H1 (cell line): ENCODE results near the gene SIN3B. TPM values are rescaled to one million over a fixed set of nuclear protein-coding genes. Genes with fewer than 3 reads are reported as not detected.

ENCODE experiments used
- CTCF ChIA-PET: fragments of 300-600 bp; sonication (Branson Sonifier 250); formaldehyde crosslinking; loops from one replicate; lab custom pipeline; 2021; ENCODE audit not compliant: partially characterized antibody; lab: Charles Lee
- POLR2A ChIA-PET: fragments of 300-600 bp; sonication (Branson Sonifier 250); formaldehyde crosslinking; loops from one replicate; lab custom pipeline; 2021; ENCODE audit warnings: inconsistent platforms; ENCODE audit not compliant: partially characterized antibody; lab: Charles Lee
- DNase-seq, 2 experiments: peaks; one replicate each; pipeline versions ENCODE4 v3.0.0 to v3.0.0-alpha.2; 2010 to 2022; ENCODE audit warnings: low spot score in 2 of 2, low read depth in 1 of 2, mixed read lengths in 1 of 2
- FAIRE-seq: peaks from 2 replicates; lab custom pipeline; 2011; peaks lifted over from hg19 to GRCh38; lab: Jason Lieb, UNC
- H2AFZ ChIP-seq: 2 replicates; pipeline ENCODE4 v1.8.1; 2012; ENCODE audit warnings: low read length, inconsistent platforms
- H2AK5ac ChIP-seq: 2 replicates; pipeline ENCODE4 v1.6.1; 2013; ENCODE audit warnings: low read depth, low read length
- H2BK120ac ChIP-seq: replicated peaks from 2 replicates; pipeline ENCODE3; 2013; ENCODE audit warnings: low read depth, low read length, inconsistent platforms
- H2BK12ac ChIP-seq: 2 replicates; pipeline ENCODE4 v1.6.1; 2013; ENCODE audit warnings: low read depth, low read length
- H2BK15ac ChIP-seq: 2 replicates; pipeline ENCODE4 v1.6.1; 2013; ENCODE audit warnings: low read length
- H2BK20ac ChIP-seq: 2 replicates; pipeline ENCODE4 v1.6.1; 2013; ENCODE audit warnings: low read length
- H2BK5ac ChIP-seq: 2 replicates; pipeline ENCODE4 v1.6.1; 2013; ENCODE audit warnings: low read depth, low read length
- H3K14ac ChIP-seq: 2 replicates; pipeline ENCODE4 v1.6.1; 2013; ENCODE audit warnings: inconsistent platforms; ENCODE audit not compliant: insufficient read length
- H3K18ac ChIP-seq: 2 replicates; pipeline ENCODE4 v1.6.1; 2013; ENCODE audit warnings: low read length; ENCODE audit errors: extremely low read depth
- H3K23ac ChIP-seq: 2 replicates; pipeline ENCODE4 v1.6.1; 2013; ENCODE audit warnings: inconsistent platforms; ENCODE audit not compliant: insufficient read length
- H3K23me2 ChIP-seq: 2 replicates; pipeline ENCODE4 v1.6.1; 2013; ENCODE audit warnings: low read depth, low read length
- H3K27ac ChIP-seq: 2 replicates; pipeline ENCODE4 v1.6.1; 2011; ENCODE audit warnings: low read depth, low read length, inconsistent platforms
- H3K27me3 ChIP-seq, 4 experiments: replicated peaks in 1 of 4; 1 replicate in 1 of 4; 2 replicates in 3 of 4; pipeline versions ENCODE4 v1.6.1 to v1.8.1; 2011 to 2013; ENCODE audit warnings: low read length in 3 of 4, mild to moderate bottlenecking in 3 of 4, inconsistent platforms in 2 of 4, mixed read lengths in 2 of 4, moderate library complexity in 1 of 4; ENCODE audit not compliant: control insufficient read depth in 3 of 4, insufficient read depth in 3 of 4; ENCODE audit errors: extremely low read depth in 1 of 4
- H3K36me3 ChIP-seq, 4 experiments: 2 replicates each; pipeline versions ENCODE4 v1.6.1 to v1.8.1; 2011 to 2013; ENCODE audit warnings: mild to moderate bottlenecking in 4 of 4, low read length in 3 of 4, moderate library complexity in 2 of 4, control low read depth in 1 of 4, inconsistent platforms in 1 of 4; ENCODE audit not compliant: insufficient read depth in 4 of 4, control insufficient read depth in 2 of 4
- H3K4ac ChIP-seq: replicated peaks from 2 replicates; pipeline ENCODE3; 2013; ENCODE audit warnings: low read length, low read depth, mixed read lengths, inconsistent platforms; ENCODE audit not compliant: insufficient read length
- H3K4me1 ChIP-seq, 4 experiments: replicated peaks in 1 of 4; 1 replicate in 1 of 4; 2 replicates in 3 of 4; pipeline versions ENCODE4 v1.6.1 to v1.8.1; 2011 to 2013; ENCODE audit warnings: low read length in 3 of 4, inconsistent platforms in 2 of 4, mixed read lengths in 1 of 4; ENCODE audit not compliant: insufficient read depth in 4 of 4, control insufficient read depth in 3 of 4
- H3K4me2 ChIP-seq, 2 experiments: 2 replicates each; pipeline versions ENCODE4 v1.6.1 to v1.8.1; 2011 to 2013; ENCODE audit warnings: low read depth in 2 of 2, low read length in 2 of 2, control low read depth in 1 of 2, inconsistent platforms in 1 of 2, mild to moderate bottlenecking in 1 of 2; ENCODE audit not compliant: insufficient read depth in 1 of 2
- H3K4me3 ChIP-seq, 4 experiments: fragments of 200-600, 300-600 bp in 1 of 4; sonication (generic), shearing (Covaris generic), sonication (Bioruptor Twin) in 1 of 4; 2 replicates each; pipeline versions ENCODE4 v1.5.1 to v1.8.1; 2011 to 2016; ENCODE audit warnings: low read length in 4 of 4, low read depth in 3 of 4, control low read depth in 2 of 4, inconsistent platforms in 2 of 4, mild to moderate bottlenecking in 2 of 4, mixed read lengths in 1 of 4, moderate library complexity in 1 of 4; ENCODE audit not compliant: insufficient read depth in 2 of 4; ENCODE audit errors: extremely low read depth in 1 of 4
- H3K56ac ChIP-seq: replicated peaks from 2 replicates; pipeline ENCODE3; 2013; ENCODE audit warnings: low read depth, mild to moderate bottlenecking, mixed read lengths, low read length, inconsistent platforms; ENCODE audit not compliant: insufficient read length
- H3K79me1 ChIP-seq: 2 replicates; pipeline ENCODE4 v1.6.1; 2013; ENCODE audit warnings: low read depth, low read length, control low read depth
- H3K79me2 ChIP-seq, 2 experiments: 2 replicates each; pipeline versions ENCODE4 v1.6.1 to v1.8.1; 2012 to 2013; ENCODE audit warnings: low read length in 2 of 2, mild to moderate bottlenecking in 2 of 2, inconsistent platforms in 1 of 2; ENCODE audit not compliant: insufficient read depth in 2 of 2, control insufficient read depth in 1 of 2
- H3K9ac ChIP-seq, 4 experiments: replicated peaks in 1 of 4; 1 replicate in 1 of 4; 2 replicates in 3 of 4; pipeline versions ENCODE4 v1.6.1 to v1.8.1; 2011 to 2013; ENCODE audit warnings: low read depth in 3 of 4, low read length in 3 of 4, control low read depth in 2 of 4, mild to moderate bottlenecking in 2 of 4, moderate library complexity in 2 of 4, inconsistent platforms in 1 of 4; ENCODE audit errors: extremely low read depth in 1 of 4
- H3K9me3 ChIP-seq, 2 experiments: 2 replicates each; pipeline versions ENCODE4 v1.6.1 to v1.8.1; 2012 to 2013; ENCODE audit warnings: mild to moderate bottlenecking in 2 of 2, moderate library complexity in 2 of 2, control low read depth in 1 of 2, inconsistent platforms in 1 of 2, low read depth in 1 of 2, low read length in 1 of 2, mixed read lengths in 1 of 2; ENCODE audit not compliant: insufficient read depth in 2 of 2
- H4K20me1 ChIP-seq, 2 experiments: replicated peaks in 1 of 2; 2 replicates each; pipeline versions ENCODE3 to v1.8.1; 2011 to 2013; ENCODE audit warnings: inconsistent platforms in 2 of 2, low read length in 2 of 2, mild to moderate bottlenecking in 1 of 2; ENCODE audit not compliant: insufficient read depth in 2 of 2, control insufficient read depth in 1 of 2
- H4K5ac ChIP-seq: 2 replicates; pipeline ENCODE4 v1.6.1; 2013; ENCODE audit warnings: low read length, low read depth, mixed read lengths, inconsistent platforms; ENCODE audit not compliant: insufficient read length
- H4K8ac ChIP-seq: 2 replicates; pipeline ENCODE4 v1.8.0; 2013; ENCODE audit warnings: mild to moderate bottlenecking, moderate library complexity, low read length, inconsistent platforms; ENCODE audit not compliant: insufficient read depth; ENCODE audit errors: extremely low read depth
- H4K91ac ChIP-seq: replicated peaks from 2 replicates; pipeline ENCODE3; 2013; ENCODE audit warnings: low read length, mixed read lengths, inconsistent platforms; ENCODE audit not compliant: insufficient read length
- WGBS, 2 experiments: shearing (Covaris generic) in 1 of 2; methylation state at CpG; one replicate each; pipeline versions ENCODE4 v1.1.6 to v1.1.7; 2013 to 2015; ENCODE audit warnings: low lambda C conversion rate in 2 of 2, mixed read lengths in 2 of 2, inconsistent platforms in 1 of 2, low coverage in 1 of 2, missing lambda C conversion rate in 1 of 2; ENCODE audit not compliant: insufficient replicate concordance in 2 of 2, insufficient coverage in 1 of 2, insufficient read length in 1 of 2; ENCODE audit errors: extremely low coverage in 1 of 2, missing lambda C conversion rate in 1 of 2; 5-methylcytosine and 5-hydroxymethylcytosine counted together
- polyA plus RNA-seq, 7 experiments: library from polyadenylated mRNA; depleted of rRNA in 3 of 7; stranded (reverse) in 5 of 7; unstranded in 2 of 7; fragments of >200 nt in 5 of 7; fragments of 200-250 nt in 2 of 7; gene quantifications; 1 replicate in 5 of 7; 2 replicates in 1 of 7; 4 replicates in 1 of 7; pipeline versions ENCODE4 v1.2.1 to v1.2.3, GENCODE V29; 2011 to 2013; ENCODE audit warnings: missing spikeins in 2 of 7, mixed read lengths in 2 of 7
- total RNA-seq: library from RNA; stranded (reverse); fragmentation: NEBNext Ultra II Directional; extraction: Animal tissue kit (Norgen Biotek cat#: 25700); gene quantifications from 2 replicates; pipeline ENCODE4 v1.2.1, GENCODE V29; 2021

The SIN3B gene
- total and polyA plus RNA-seq, 2 of the 8 experiments (the other 6 are each of a cell fraction or from before 2014, with no cell fraction given): 29.5 to 71.1 TPM

- Histone ChIP-seq H4K5ac (no peak overlapping the region), H3K9me3 (no peaks in the 10 kb centered on the region), H2BK15ac (no peak overlapping the region), H3K23ac (no peak overlapping the region), H3K18ac (no peak overlapping the region), H3K4ac (no peak overlapping the region), H2AK5ac (no peak overlapping the region), H3K9ac (no peak overlapping the region), H2AFZ (no peak overlapping the region), H2BK20ac (no peak overlapping the region), H3K36me3 (peaks cover 11 to 30% (median 20%) of the 10 kb centered on the region in 4 experiments; a peak in 7 of 8 replicates), H4K91ac (no peak overlapping the region), H3K4me1 (no peaks in the 10 kb centered on the region), H3K27me3 (no peaks in the 10 kb centered on the region), H3K27ac (no peak overlapping the region), H3K56ac (no peak overlapping the region), H2BK12ac (no peak overlapping the region), H4K8ac (no peak overlapping the region; the same call in 1 of the 2 replicates), H2BK120ac (no peak overlapping the region), H3K14ac (no peak overlapping the region), H3K79me2 (no peaks in the 10 kb centered on the region), H2BK5ac (no peak overlapping the region; the same call in 1 of the 2 replicates), H3K23me2 (0 out of 2 replicates have a peak, but pooled peaks cover 1% of the 10 kb centered on the region), H3K79me1 (0 out of 2 replicates have a peak, but pooled peaks cover 2% of the 10 kb centered on the region), H4K20me1 (peaks cover 0 to 2% of the 10 kb centered on the region in 2 experiments), H3K4me2 (no peak overlapping the region), H3K4me3 (no peak overlapping the region)
- WGBS, 2 experiments: 95% methylated on average over 17 of the region's 20 CpGs; no CpG with 5 or more reads in 1 of the 2 experiments
- ChIA-PET POLR2A (interaction anchor here (0.8 to 1.7 kb wide), 5 partner anchors 11 to 87 kb away, joined by 3 to 6 read pairs (median 4); partner anchors contain the start of gene F2RL3), CTCF (interaction anchor here (1.0 to 3.0 kb wide), 3 partner anchors 9 to 88 kb away, joined by 3 to 7 read pairs (median 3); no protein-coding TSS in a partner anchor)
- DNase-seq (no peak), FAIRE-seq (no peak)
These were observed 30.9 kb downstream of the SIN3B start for GRCh38 chr19:16860118-16860517.
